Calu3 (cell line): ENCODE data around the gene IL23A. TPM values are rescaled to one million over a fixed set of nuclear protein-coding genes. Genes with fewer than 3 reads are reported as not detected.
"Not testable (repeated sequence)": the region's sequence is repeated elsewhere in the genome, so short reads cannot be mapped to it uniquely, and the experiment has no call there.

Experiments used
- BruUV-seq: library from RNA; stranded (reverse); fragments of 400-500 nt; replicated peaks from 2 replicates; lab custom pipeline; 2021; lab: Mats Ljungman, UMichigan
- CTCF ChIA-PET: fragments of 300-600 bp; sonication (Branson Sonifier 250); formaldehyde crosslinking; loops from one replicate; lab custom pipeline; 2022; ENCODE audit warnings: antibody characterized with exemption; lab: Charles Lee
- DNase-seq: peaks from one replicate; pipeline ENCODE4 v3.0.0; 2022
- H3K27ac Mint-ChIP-seq: one replicate; pipeline ENCODE4 v1.8.0; 2022; ENCODE audit warnings: mixed read lengths; ENCODE audit not compliant: unreplicated experiment
- H3K27me3 Mint-ChIP-seq: one replicate; pipeline ENCODE4 v1.8.0; 2022; ENCODE audit warnings: mixed read lengths; ENCODE audit not compliant: unreplicated experiment
- H3K36me3 Mint-ChIP-seq: one replicate; pipeline ENCODE4 v1.8.0; 2022; ENCODE audit warnings: mild to moderate bottlenecking, moderate library complexity, mixed read lengths; ENCODE audit not compliant: insufficient read depth, unreplicated experiment
- H3K4me1 Mint-ChIP-seq: one replicate; pipeline ENCODE4 v1.8.0; 2022; ENCODE audit warnings: mild to moderate bottlenecking, low read depth, mixed read lengths; ENCODE audit not compliant: unreplicated experiment
- H3K4me3 Mint-ChIP-seq: one replicate; pipeline ENCODE4 v1.8.0; 2022; ENCODE audit warnings: mild to moderate bottlenecking, low read depth, moderate library complexity, mixed read lengths; ENCODE audit not compliant: unreplicated experiment
- H3K9me3 Mint-ChIP-seq: one replicate; pipeline ENCODE4 v1.8.0; 2022; ENCODE audit warnings: low read depth, mixed read lengths; ENCODE audit not compliant: unreplicated experiment
- CTCF ChIP-seq: fragments of 200-600 bp; IDR thresholded peaks from one replicate; pipeline ENCODE4 v1.8.0; 2022; ENCODE audit warnings: antibody characterized with exemption; ENCODE audit not compliant: unreplicated experiment
- intact Hi-C: fragments of 100-400 bp; cut with micrococcal nuclease; formaldehyde crosslinking; loops from one replicate; pipeline ENCODE4 v1.10.0; 2022; ENCODE audit not compliant: unreplicated experiment
- total RNA-seq: library from RNA; stranded (reverse); gene quantifications from 2 replicates; pipeline ENCODE4 v1.2.3, GENCODE V29; 2022

The IL23A gene
- total RNA-seq, 1 experiment from 2014 or later = 2.9 TPM

GRCh38 chr12:56321027-56321426, 17.7 kb upstream of the IL23A start:
- Mint-ChIP-seq H3K9me3 (no peaks in the 10 kb centered on the region), H3K4me3 (no peak overlapping the region), H3K36me3 (peaks cover 8% of the 10 kb centered on the region), H3K4me1 (no peaks in the 10 kb centered on the region), H3K27ac (no peak overlapping the region), H3K27me3 (no peaks in the 10 kb centered on the region)
- intact Hi-C loops = no loop called here
- no peak for TF ChIP-seq CTCF
- CTCF ChIA-PET = interaction anchor here (0.7 to 1.2 kb wide), 2 partner anchors 12 to 143 kb away, joined by 3 to 4 read pairs; no protein-coding TSS in a partner anchor
- DNase-seq = no peak
- BruUV-seq = no TSS peak

- CTCF ChIA-PET = interaction anchor here (0.7 to 1.2 kb wide), 2 partner anchors 13 to 143 kb away, joined by 3 to 4 read pairs; no protein-coding TSS in a partner anchor
- DNase-seq, H3K36me3 Mint-ChIP-seq, H3K9me3 Mint-ChIP-seq, H3K4me1 Mint-ChIP-seq, BruUV-seq, H3K4me3 Mint-ChIP-seq, H3K27ac Mint-ChIP-seq, intact Hi-C loops, H3K27me3 Mint-ChIP-seq: not testable (repeated sequence)
Measured at GRCh38 chr12:56321610-56322009, 17.1 kb upstream of the IL23A start.

- CTCF ChIA-PET = no interaction called here
- Mint-ChIP-seq H3K9me3 (no peaks in the 10 kb centered on the region), H3K4me3 (no peak overlapping the region), H3K27me3 (no peaks in the 10 kb centered on the region), H3K4me1 (no peaks in the 10 kb centered on the region), H3K27ac (no peak overlapping the region), H3K36me3 (no peaks in the 10 kb centered on the region)
- intact Hi-C loops = no loop called here
- no TSS peak for BruUV-seq
- TF ChIP-seq CTCF = no peak
- DNase-seq = no peak
Measured at GRCh38 chr12:56324206-56324605, 14.5 kb upstream of the IL23A start.

- peaks cover 2% of the 10 kb centered on the region for H3K4me1 Mint-ChIP-seq
- TF ChIP-seq CTCF = no peak
- no peaks in the 10 kb centered on the region for H3K36me3 Mint-ChIP-seq
- CTCF ChIA-PET = no interaction called here
- BruUV-seq = no TSS peak
- no peaks in the 10 kb centered on the region for H3K27me3 Mint-ChIP-seq
- no peak for DNase-seq
- H3K4me3 Mint-ChIP-seq = no peak overlapping the region
- no peaks in the 10 kb centered on the region for H3K9me3 Mint-ChIP-seq
- intact Hi-C loops = no loop called here
- H3K27ac Mint-ChIP-seq = no peak overlapping the region
Measured at GRCh38 chr12:56326126-56326525, 12.6 kb upstream of the IL23A start.

GRCh38 chr12:56326533-56326932, 12.2 kb upstream of the IL23A start:
- TF ChIP-seq CTCF = no peak
- BruUV-seq = TSS peak; percentile 6
- intact Hi-C loops = no loop called here
- H3K36me3 Mint-ChIP-seq = no peaks in the 10 kb centered on the region
- DNase-seq = no peak
- no peak overlapping the region for H3K4me3 Mint-ChIP-seq
- CTCF ChIA-PET = no interaction called here
- H3K9me3 Mint-ChIP-seq = no peaks in the 10 kb centered on the region
- H3K4me1 Mint-ChIP-seq = peaks cover 6% of the 10 kb centered on the region
- no peak overlapping the region for H3K27ac Mint-ChIP-seq
- no peaks in the 10 kb centered on the region for H3K27me3 Mint-ChIP-seq
